ENCODE measurements around the gene FSTL4. TPM values are rescaled to one million over a fixed set of nuclear protein-coding genes. Genes with fewer than 3 reads are reported as not detected.

Gene FSTL4
- total and polyA plus RNA-seq, 2 experiments from 2014 or later: 1.4 to 2.8 TPM

GRCh38 chr5:133415506-133415905, 196.8 kb downstream of the FSTL4 start (continued):
- TF ChIP-seq ZNF331 (CRISPR knock-in tag; IDR thresholded peaks at IDR 0.05; ENCODE audit: low read depth): no peak

GRCh38 chr5:133412661-133413060, 199.7 kb downstream of the FSTL4 start:
- TF ChIP-seq EZH2 (IDR thresholded peaks at IDR 0.05; ENCODE audit: low read depth, unreplicated experiment): no peak
- TF ChIP-seq ZNF462 (CRISPR knock-in tag; IDR thresholded peaks at IDR 0.05): no peak
- TF ChIP-seq EZH2phosphoT487 (IDR thresholded peaks at IDR 0.05; ENCODE audit: unreplicated experiment): no peak
- TF ChIP-seq CTCF (conservative IDR thresholded peaks at IDR 0.05; ENCODE audit: low read depth in 2 of 2): no peak
- TF ChIP-seq POLR2AphosphoS5 (IDR thresholded peaks at IDR 0.05; ENCODE audit: low read depth): no peak
- no peak for TF ChIP-seq ZNF331 (CRISPR knock-in tag; IDR thresholded peaks at IDR 0.05; ENCODE audit: low read depth)
- TF ChIP-seq ZNF114 (CRISPR knock-in tag; IDR thresholded peaks at IDR 0.05): no peak
- no peak for TF ChIP-seq REST (IDR thresholded peaks at IDR 0.05; ENCODE audit: unreplicated experiment)
- no peak for TF ChIP-seq NANOG (IDR thresholded peaks at IDR 0.05; ENCODE audit: borderline replicate concordance)
- TF ChIP-seq JUNB (IDR thresholded peaks at IDR 0.05; ENCODE audit: unreplicated experiment): no peak
- no peak for TF ChIP-seq STAT1 (IDR thresholded peaks at IDR 0.05; ENCODE audit: unreplicated experiment)
- H3K79me2 ChIP-seq (replicated peaks; ENCODE audit: insufficient read depth): no peaks in the 10 kb centered on the region
- no peak overlapping the region for H3K4me2 ChIP-seq
- H3K36me3 ChIP-seq (ENCODE audit: insufficient read depth): no peaks in the 10 kb centered on the region
- no peak for ATAC-seq
- H3K4me1 ChIP-seq (ENCODE audit: insufficient read depth): no peaks in the 10 kb centered on the region
- no peak for DNase-seq (ENCODE audit: low spot score)
- 0 out of 2 replicates have a peak, but pooled peaks cover 4% of the 10 kb centered on the region for H3K9me2 ChIP-seq (ENCODE audit: insufficient read depth)
- H2AFZ ChIP-seq: no peak overlapping the region
- no peak overlapping the region for H3K27ac ChIP-seq (ENCODE audit: low read depth)
- Mint-ChIP-seq H3K27ac (no peak overlapping the region), H3K36me3 (ENCODE audit: low read depth) (no peaks in the 10 kb centered on the region), H3K4me1 (peaks cover 6% of the 10 kb centered on the region; the same call in 1 of the 3 replicates), H3K4me3 (no peak overlapping the region), H3K9me3 (no peaks in the 10 kb centered on the region), H3K27me3 (ENCODE audit: insufficient read depth, low read depth, poor library complexity) (no peaks in the 10 kb centered on the region)
- H4K20me1 ChIP-seq (replicated peaks; ENCODE audit: insufficient read depth): no peaks in the 10 kb centered on the region
- H3K4me3 ChIP-seq: no peak overlapping the region
- no peaks in the 10 kb centered on the region for H3F3A ChIP-seq (replicated peaks; ENCODE audit: low read depth)
- H3K27me3 ChIP-seq (ENCODE audit: insufficient read depth): no peaks in the 10 kb centered on the region
